ENCODE measurements around the gene CREBL2.

The CREBL2 gene

DNA sequence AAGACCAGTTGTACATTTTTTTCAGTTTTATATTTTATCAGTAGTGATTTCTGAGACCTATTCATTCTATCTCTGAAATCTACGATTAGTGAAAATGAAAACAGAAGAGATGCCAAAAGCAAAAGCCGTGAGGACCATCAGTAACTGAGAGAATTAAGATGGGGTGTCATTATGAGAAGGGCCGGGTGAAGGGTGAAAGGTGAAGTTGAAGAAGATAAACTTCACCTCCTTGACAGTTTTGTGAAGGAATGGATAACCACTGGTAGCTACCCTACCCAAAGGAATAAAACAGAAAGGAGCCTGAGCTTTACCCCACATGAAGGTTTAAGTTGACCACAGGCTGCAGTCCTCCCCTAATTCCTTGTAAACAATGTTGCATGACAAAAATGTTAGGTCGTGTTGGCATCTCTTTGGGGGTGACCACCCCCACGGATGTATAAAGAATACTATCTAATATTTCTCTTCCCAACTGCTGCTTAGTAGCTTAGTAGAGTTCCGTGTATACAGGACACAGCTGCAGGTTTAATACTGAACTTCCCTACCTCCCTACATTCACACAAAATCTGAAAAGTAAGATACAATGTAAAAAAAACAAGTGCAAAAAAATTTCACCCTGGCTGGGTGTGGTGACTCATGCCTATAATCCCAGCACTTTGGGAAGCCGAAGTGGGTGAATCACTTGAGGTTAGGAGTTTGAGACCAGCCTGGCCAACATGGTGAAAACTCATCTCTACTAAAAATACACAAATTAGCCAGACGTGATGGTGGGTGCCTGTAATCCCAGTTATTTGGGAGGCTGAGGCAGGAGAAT is 60.4 kb downstream of the CREBL2 start:
- DNase-seq (ENCODE audit: extremely low read depth in 1 of 2, low read depth in 1 of 2) = no peak

DNA sequence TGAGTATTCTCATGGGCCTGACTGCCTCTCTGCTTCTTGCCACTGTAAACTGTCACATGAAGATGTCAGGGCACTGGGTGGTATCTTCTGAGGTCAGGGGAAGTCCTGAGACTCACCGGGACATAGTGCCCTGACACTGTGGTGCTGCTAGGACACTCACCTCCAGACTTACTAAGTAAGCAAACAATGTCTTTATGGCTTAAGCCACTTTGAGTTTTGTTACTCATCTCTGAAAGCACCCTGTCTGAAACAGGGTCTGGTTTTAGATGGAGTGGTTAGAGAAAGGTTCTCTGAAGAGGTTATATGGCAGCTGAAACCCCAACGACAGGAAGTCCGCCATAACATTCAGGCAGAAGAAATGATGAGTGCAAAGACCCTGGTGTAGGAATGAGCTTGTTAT is 61.6 kb downstream of the CREBL2 start:
- no peak for DNase-seq (ENCODE audit: extremely low read depth in 1 of 2, low read depth in 1 of 2)

DNA sequence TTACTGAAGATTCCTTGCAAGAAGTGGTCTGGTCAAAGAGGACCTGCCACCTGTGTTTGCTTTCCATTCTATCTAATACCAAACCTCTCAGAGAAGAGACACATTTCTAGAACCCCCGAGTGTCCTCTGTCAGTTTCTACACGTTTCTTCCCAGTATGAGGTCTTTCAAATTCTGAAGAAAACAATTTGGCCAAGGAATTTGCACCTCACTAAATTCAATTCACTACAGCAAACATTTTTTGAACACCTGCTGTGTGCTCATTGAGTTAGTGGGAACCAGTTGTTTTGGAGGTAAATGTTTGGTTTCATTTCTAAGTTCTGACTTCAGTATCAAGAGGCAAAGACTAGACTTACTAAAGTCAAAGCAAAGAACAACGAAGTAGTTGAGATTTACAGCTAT is 64.9 kb downstream of the CREBL2 start:
- DNase-seq (ENCODE audit: extremely low read depth in 1 of 2, low read depth in 1 of 2) = no peak

DNA sequence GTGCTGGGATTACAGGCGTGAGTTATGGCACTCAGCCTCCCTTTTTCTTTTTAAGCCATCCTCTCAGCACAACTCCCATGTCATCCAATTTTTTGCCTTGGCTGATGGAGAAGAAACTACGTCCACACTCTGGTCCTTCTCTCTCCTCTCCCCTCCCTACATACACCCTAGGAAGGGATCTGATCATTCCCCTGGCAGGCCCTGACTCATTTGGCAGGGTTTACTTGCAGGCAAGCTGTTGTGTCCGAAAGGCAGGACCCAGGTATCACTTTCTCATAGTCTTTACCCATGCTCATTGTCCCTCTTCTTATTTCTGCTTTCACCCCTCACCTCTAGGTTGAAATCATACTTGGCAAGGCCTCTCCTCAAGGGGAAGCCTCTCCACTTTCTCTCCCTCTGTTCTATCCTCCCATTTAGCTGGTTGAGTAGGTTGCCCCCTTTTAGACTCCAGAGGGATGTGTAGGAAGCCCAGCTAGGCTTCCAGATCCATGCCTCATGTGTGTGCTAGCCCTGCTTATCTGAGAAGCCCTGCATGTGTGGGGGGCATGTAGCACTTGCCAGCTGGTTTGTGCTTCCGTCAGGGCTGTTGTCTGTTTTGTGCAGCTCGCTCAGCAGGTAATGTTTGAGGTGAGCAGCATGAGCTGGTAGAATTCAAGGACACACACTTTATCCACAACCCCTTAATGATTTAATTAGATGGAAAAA is 69.5 kb downstream of the CREBL2 start:
- no peak for DNase-seq (ENCODE audit: extremely low read depth in 1 of 2, low read depth in 1 of 2)

DNA sequence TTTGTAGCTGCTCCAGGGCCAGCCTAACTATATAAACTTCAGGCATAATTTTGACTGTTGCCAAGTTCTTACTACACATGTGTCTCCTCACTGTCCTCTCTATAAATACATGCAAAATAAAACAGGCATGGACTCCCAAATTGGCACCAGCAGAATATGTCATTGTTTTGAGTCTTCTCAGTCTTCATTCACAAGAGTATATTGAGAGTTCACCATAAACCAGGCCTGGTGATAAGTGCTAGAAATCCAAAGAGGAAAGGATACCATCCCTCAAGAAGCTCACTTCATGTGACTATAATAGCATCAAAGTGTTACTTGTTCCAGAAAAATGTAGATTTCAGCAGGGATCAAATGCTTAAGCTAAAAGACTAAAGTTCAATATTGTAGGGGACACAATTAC is 70.6 kb downstream of the CREBL2 start:
- no peak for DNase-seq (ENCODE audit: extremely low read depth in 1 of 2, low read depth in 1 of 2)

DNA sequence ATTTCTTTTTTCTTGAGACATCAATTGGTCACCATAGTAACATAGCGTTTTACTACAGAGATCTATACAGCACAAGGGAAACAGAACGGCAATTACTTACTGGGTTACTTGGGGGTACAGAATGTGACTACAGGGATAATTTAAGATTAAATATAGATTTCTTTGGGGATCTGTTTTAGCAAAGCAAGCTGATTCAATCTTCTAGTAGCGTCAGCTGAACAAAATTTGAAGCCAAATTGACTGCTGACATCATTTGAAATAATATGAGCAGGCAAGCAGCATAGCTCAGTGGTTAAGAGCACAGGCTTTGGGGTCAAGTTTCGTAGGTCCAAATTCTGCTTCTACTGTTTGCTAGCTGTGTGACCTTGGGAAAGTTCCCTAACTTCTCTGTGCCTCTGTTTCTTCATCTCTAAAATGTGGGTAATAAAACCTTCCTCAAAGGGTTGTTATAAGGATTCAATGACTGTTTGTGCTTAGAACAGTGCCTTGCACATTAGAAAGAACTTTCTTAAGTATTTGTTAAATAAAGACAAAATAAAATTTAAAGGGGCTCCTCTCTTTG is 71.5 kb downstream of the CREBL2 start:
- DNase-seq (ENCODE audit: extremely low read depth in 1 of 2, low read depth in 1 of 2) = no peak

DNA sequence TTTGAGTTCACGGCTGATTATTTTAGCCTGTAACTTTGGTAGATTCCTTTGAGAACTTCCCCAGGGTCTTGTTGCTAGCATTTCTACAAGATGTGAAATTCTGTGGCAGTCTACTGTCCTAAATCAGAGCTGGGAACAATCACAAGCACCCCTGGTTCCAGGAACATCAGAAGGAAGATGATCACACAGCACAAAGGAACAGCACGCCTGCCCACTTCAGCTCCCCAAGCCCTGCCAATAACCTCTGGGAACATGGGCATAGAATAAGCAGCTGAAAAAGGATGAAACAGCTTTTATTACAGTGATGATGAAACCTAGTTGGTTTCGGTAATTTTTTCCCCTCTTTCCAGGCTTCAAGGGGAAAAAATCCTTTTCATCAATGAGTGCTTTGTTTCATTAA is 72.0 kb downstream of the CREBL2 start:
- no peak for DNase-seq (ENCODE audit: extremely low read depth in 1 of 2, low read depth in 1 of 2)

DNA sequence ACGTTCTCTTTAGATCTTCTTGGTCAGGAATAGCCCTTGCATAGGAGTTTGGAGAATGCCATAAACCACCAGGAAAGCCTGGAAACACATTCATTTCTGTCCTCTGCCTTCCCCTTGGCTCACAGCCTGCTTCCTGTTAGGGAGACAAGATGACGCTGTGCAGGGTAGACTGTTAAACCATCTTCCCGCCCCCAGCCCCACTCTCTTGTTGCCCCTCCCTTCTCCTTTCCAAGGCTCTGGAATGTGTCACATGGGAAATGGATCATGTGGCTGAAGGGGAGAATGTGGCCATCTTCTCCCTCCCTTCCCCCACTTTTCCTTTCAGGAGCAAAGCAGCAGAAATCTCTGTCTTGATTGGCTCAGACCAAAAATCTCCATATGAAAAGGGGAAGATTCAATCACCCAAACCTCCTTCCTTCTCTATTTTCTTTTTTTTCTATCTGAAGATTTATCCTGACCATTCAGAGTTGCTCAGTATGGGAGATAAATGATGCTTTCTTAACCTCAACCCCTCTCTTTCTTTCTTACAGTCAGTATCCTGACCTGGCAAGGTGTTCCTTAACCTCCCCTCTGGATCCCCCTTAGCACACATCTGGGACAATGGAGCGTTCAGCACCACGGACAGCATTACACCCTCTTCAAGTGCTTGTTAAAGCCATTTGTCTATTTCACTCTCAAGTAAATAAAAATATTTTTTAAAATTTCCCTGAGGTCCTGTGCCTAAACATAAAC is 72.9 kb downstream of the CREBL2 start:
- DNase-seq (ENCODE audit: extremely low read depth in 1 of 2, low read depth in 1 of 2) = no peak

DNA sequence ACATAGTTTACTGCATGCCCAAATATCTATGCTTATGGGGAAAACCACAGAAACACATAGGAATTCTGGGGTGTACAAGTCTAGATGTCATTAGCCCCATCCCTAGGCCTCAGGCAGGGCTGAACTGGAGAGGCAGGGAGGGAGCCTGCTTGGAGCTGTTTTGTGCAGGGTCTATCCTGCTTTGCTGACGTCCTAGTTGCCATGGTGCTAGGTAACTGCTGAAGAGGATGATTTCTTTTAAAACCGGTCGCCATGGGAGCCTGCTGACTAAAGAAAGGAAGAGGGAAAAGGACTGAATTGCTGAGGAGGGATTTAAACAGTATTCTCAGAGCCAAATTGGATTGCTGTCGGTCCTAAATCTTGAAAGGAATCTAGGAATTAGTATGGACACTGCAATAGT is 73.6 kb downstream of the CREBL2 start:
- no peak for DNase-seq (ENCODE audit: extremely low read depth in 1 of 2, low read depth in 1 of 2)

DNA sequence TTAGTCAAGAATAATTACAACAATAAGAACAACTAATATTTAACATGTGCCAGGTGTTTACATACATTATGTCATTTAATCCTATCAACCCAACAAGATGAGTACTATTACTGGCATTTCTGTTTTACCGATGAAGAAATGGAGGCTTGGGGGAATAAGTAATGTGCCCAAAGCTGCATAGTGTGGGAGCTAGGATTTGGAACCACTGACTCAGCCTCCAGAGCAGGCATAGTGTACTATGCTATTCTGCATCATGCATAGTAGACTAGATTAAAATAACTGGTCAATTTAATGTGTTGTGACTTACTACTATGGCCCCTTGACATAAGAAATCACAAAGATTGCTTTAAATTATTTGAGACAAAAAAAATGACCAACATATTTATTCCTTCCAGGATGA is 74.8 kb downstream of the CREBL2 start:
- DNase-seq (ENCODE audit: extremely low read depth in 1 of 2, low read depth in 1 of 2) = no peak

DNA sequence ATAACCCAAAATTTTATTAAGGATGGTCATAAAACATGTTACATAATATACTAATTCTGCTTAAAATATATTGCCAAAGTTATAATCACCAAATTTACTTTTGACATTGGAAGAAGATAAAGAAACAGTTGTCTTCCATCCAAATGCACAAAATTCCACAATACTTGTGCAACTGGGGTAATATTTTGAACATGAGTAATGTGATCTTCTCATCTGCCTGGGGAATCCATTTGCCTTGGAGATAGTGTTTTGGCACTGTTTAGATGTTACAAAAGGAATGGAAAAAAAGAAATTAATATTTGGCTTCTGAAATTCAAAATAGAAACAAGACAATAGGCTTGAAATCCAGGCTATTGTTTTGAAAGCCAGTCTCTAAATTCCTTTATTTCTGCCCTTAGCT is 75.2 kb downstream of the CREBL2 start:
- no peak for DNase-seq (ENCODE audit: extremely low read depth in 1 of 2, low read depth in 1 of 2)

DNA sequence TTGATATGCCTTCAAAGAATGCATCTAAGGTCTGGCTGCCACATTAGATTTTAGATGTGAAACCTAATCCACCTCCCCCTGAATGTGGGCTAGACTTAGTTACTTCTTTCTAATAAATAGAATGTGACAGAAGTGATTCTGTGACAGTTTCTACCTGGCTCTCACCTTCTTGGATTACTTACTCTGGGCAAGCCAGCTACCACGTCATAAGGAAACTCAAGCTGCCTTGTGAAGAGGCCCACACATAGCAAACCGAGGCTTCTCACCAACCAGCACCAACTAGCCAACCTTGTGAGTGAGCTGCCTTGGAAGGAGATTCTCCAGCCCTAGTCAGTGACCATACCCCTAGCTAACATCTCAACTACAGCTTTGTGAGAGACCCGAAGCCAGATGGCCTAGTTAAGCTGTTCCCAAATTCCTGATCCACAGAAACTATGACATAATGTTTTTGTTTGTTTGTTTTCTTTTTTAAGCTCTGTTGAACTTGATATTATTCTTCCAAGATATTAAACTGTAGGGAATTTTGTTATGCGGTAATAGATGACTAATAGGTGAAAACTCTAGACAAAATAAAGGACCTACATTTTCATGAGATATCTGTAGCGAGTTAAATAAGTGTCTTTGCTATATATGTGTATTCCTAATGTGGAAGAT is 78.1 kb downstream of the CREBL2 start:
- DNase-seq (ENCODE audit: extremely low read depth in 1 of 2, low read depth in 1 of 2) = no peak

DNA sequence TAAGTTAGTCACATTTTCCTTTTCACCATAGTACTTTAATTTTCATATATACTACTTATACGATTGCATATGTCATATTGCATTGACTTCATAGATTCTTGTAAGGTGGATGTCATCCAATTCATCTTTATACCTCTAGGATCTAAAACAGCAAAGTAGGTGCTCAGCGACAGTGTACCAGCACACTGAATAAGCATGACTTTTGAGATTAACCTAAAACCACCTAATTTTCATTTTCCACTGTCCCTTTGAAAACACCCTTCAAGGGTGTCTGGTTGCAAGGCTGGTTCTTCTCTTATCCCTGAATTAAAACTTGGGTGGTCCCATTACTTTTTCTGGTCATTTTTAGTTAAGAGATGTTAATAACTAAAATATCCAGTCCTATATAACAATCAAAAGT is 79.9 kb downstream of the CREBL2 start:
- no peak for DNase-seq (ENCODE audit: extremely low read depth in 1 of 2, low read depth in 1 of 2)

DNA sequence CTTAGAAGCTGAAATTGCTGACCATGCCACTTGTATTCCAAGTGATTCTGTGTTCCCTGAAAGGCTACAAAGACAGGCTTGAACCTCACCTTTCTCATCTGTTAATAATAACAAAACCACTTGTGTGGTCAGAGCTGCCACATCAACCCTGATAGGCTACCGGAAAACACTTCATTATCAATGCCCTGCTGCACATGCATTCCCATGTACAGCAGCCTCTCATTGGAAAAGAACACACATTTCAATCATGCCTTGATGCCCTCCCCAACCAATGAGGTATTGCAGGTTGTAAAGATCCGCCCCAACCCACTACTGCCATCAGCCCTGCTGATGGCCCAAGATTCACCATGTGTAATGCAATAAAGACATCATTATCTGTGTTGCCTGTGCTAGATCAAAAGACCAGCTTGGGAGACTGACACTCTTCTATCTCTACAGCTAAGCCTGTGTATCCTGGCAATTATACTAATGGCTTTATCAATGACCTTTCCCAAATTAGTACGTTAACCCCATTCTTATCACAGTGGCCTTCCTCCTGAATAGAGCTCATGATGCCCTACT is 81.5 kb downstream of the CREBL2 start:
- no peak for DNase-seq (ENCODE audit: extremely low read depth in 1 of 2, low read depth in 1 of 2)
